Choroid plexus epithelial cell (primary cell): ENCODE measurements around the gene ASB10.
A peak's percentile ranks its signal among the peaks of the same experiment; 100 is the strongest.

Experiments
- DNase-seq: peaks from one replicate; pipeline ENCODE4 v3.0.0-alpha.2; 2010; ENCODE audit warnings: low read depth
- H3K4me3 ChIP-seq: 2 replicates; pipeline ENCODE4 v1.5.1; 2011; ENCODE audit warnings: low read depth, mild to moderate bottlenecking, control low read depth, low read length, moderate library complexity
- CTCF ChIP-seq: conservative IDR thresholded peaks from 2 replicates; pipeline ENCODE4 v1.5.1; 2011; ENCODE audit warnings: low read depth, mild to moderate bottlenecking, control low read depth, inconsistent platforms, low read length, moderate library complexity

Gene ASB10

GRCh38 chr7:151126491-151127137 is 60.4 kb downstream of the ASB10 start:
- no peak for DNase-seq
- H3K4me3 ChIP-seq: no peak overlapping the region
- TF ChIP-seq CTCF: no peak

GRCh38 chr7:151125846-151126481 is 61.1 kb downstream of the ASB10 start:
- no peak for TF ChIP-seq CTCF
- DNase-seq: no peak
- peak overlapping the region; percentile 50 for H3K4me3 ChIP-seq
